ENCODE data around the gene TRIM31. TPM values are rescaled to one million over a fixed set of nuclear protein-coding genes. Genes with fewer than 3 reads are reported as not detected.

The TRIM31 gene
- total RNA-seq, 1 experiment from 2014 or later = not detected

DNA sequence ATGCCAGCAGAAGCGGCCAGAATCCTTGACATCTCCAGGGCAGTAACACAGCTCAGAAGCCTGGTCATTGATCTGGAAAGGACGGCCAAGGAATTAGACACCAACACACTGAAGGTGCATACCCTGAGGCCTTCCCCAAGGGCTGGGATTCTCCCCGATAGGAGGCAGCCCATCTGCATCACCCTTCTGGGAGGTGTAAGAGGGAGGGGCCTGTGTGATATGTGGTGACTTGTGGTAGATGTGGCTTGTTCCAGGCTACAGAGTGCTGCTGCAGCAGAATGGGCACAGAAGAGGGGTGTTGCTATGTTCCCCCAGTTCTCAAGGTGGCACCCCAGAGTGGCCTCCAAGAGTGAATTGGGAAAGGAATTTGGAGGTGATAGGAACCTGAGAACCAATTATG is 34.2 kb upstream of the TRIM31 start:
- no peak overlapping the region for H2BK120ac ChIP-seq (ENCODE audit: low read depth, low read length, poor library complexity, severe bottlenecking)
- TF ChIP-seq, protein P1, sequence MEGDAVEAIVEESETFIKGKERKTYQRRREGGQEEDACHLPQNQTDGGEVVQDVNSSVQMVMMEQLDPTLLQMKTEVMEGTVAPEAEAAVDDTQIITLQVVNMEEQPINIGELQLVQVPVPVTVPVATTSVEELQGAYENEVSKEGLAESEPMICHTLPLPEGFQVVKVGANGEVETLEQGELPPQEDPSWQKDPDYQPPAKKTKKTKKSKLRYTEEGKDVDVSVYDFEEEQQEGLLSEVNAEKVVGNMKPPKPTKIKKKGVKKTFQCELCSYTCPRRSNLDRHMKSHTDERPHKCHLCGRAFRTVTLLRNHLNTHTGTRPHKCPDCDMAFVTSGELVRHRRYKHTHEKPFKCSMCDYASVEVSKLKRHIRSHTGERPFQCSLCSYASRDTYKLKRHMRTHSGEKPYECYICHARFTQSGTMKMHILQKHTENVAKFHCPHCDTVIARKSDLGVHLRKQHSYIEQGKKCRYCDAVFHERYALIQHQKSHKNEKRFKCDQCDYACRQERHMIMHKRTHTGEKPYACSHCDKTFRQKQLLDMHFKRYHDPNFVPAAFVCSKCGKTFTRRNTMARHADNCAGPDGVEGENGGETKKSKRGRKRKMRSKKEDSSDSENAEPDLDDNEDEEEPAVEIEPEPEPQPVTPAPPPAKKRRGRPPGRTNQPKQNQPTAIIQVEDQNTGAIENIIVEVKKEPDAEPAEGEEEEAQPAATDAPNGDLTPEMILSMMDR (conservative IDR thresholded peaks at IDR 0.05) = no peak
- H3K79me1 ChIP-seq (ENCODE audit: insufficient read depth, low read depth, low read length, poor library complexity, severe bottlenecking) = no peaks in the 10 kb centered on the region
- no peak overlapping the region for H3K9ac ChIP-seq (ENCODE audit: extremely low read depth, insufficient read length, low read length)
- no peak overlapping the region for H2AK5ac ChIP-seq (ENCODE audit: insufficient read length, low read length)
- H4K8ac ChIP-seq (replicated peaks; ENCODE audit: insufficient read length, low read depth, low read length) = no peak overlapping the region
- H3T11ph ChIP-seq (ENCODE audit: low read length) = no peak overlapping the region
- H3K4ac ChIP-seq (ENCODE audit: low read depth, low read length) = no peak overlapping the region
- H3K23me2 ChIP-seq (ENCODE audit: insufficient read length, low read depth, low read length, poor library complexity, severe bottlenecking) = no peaks in the 10 kb centered on the region
- Mint-ChIP-seq H3K9me3 (no peaks in the 10 kb centered on the region), H3K27me3 (ENCODE audit: low read depth) (peaks cover 42% of the 10 kb centered on the region), H3K27ac (no peak overlapping the region), H3K4me3 (no peak overlapping the region), H3K4me1 (peaks cover 8 to 9% of the 10 kb centered on the region in 2 experiments), H3K36me3 (ENCODE audit: insufficient read depth in 1 of 3, low read depth in 3 of 3) (no peaks in the 10 kb centered on the region)
- no peak overlapping the region for H2BK12ac ChIP-seq (ENCODE audit: insufficient read length, low read depth, low read length)
- H3K4me1 ChIP-seq (ENCODE audit: insufficient read depth, low read length) = peaks cover 3% of the 10 kb centered on the region; the same call in 1 of the 2 replicates
- H3K56ac ChIP-seq (ENCODE audit: insufficient read length, low read depth, low read length) = no peak overlapping the region
- H2AFZ ChIP-seq (ENCODE audit: low read length) = no peak overlapping the region
- H3K27me3 ChIP-seq (ENCODE audit: insufficient read depth, low read length) = no peaks in the 10 kb centered on the region
- no CpG with 5 or more reads among the region's 3 CpGs for WGBS (ENCODE audit: extremely low coverage, insufficient read length, low lambda C conversion rate)
- H4K5ac ChIP-seq (ENCODE audit: insufficient read length, low read depth, low read length) = no peak overlapping the region
- no peak overlapping the region for H4K91ac ChIP-seq (ENCODE audit: insufficient read length, low read depth, low read length)
- no peak overlapping the region for H2BK20ac ChIP-seq (ENCODE audit: low read depth, low read length, poor library complexity, severe bottlenecking)
- H4K20me1 ChIP-seq (ENCODE audit: control insufficient read depth, insufficient read depth, insufficient read length) = no peaks in the 10 kb centered on the region
- H2BK15ac ChIP-seq (ENCODE audit: low read depth, low read length) = no peak overlapping the region
- no peak overlapping the region for H3K14ac ChIP-seq (ENCODE audit: insufficient read depth, low read length)
- no peak overlapping the region for H3K4me2 ChIP-seq (ENCODE audit: insufficient read depth, insufficient read length, low read length)
- H3K9me3 ChIP-seq (ENCODE audit: control insufficient read depth, low read depth, low read length) = no peaks in the 10 kb centered on the region
- no peak overlapping the region for H3K27ac ChIP-seq (ENCODE audit: insufficient read length, low read depth, low read length)
- no peak for DNase-seq
- H2BK5ac ChIP-seq (ENCODE audit: insufficient read length, low read length) = no peak overlapping the region
- H3K79me2 ChIP-seq (ENCODE audit: insufficient read depth, low read length) = no peaks in the 10 kb centered on the region
- no peak overlapping the region for H3K23ac ChIP-seq (ENCODE audit: insufficient read length, low read depth, low read length)
- no peak overlapping the region for H3K18ac ChIP-seq (ENCODE audit: insufficient read length, low read depth, low read length)
